ENCODE data around the gene NAA80. TPM values are rescaled to one million over a fixed set of nuclear protein-coding genes. Genes with fewer than 3 reads are reported as not detected.

NAA80 gene
- total and polyA plus RNA-seq, 2 of the 8 experiments (the other 6 are each of a cell fraction or from before 2014, with no cell fraction given): 11.3 to 16.7 TPM

GRCh38 chr3:50267280-50267913, 31.8 kb downstream of the NAA80 start:
- peak overlapping the region; percentile 70 for H3K4ac ChIP-seq (replicated peaks; ENCODE audit: insufficient read length, low read depth, low read length)
- H2BK120ac ChIP-seq (replicated peaks; ENCODE audit: low read depth, low read length): peak overlapping the region; percentile 73
- TF ChIP-seq RFX5 (IDR thresholded peaks at IDR 0.05; ENCODE audit: borderline replicate concordance, low read depth, low read length): no peak
- 0 out of 2 replicates have a peak, but pooled peaks have one; percentile 41 for TF ChIP-seq E2F6 (IDR thresholded peaks at IDR 0.05)
- H3K9ac ChIP-seq (replicated peaks in 1 of 4; ENCODE audit: extremely low read depth in 1 of 4, low read depth in 3 of 4, low read length in 3 of 4): no peak overlapping the region
- no peaks in the 10 kb centered on the region for H3K9me3 ChIP-seq (ENCODE audit: insufficient read depth in 2 of 2, low read depth in 1 of 2, low read length in 1 of 2)
- no peak overlapping the region for H3K23ac ChIP-seq (ENCODE audit: insufficient read length)
- peak overlapping the region; percentile 62 for H3K18ac ChIP-seq (ENCODE audit: extremely low read depth, low read length)
- no peaks in the 10 kb centered on the region for H3K79me1 ChIP-seq (ENCODE audit: low read depth, low read length)
- H2BK15ac ChIP-seq (ENCODE audit: low read length): peak overlapping the region; percentile 5; the same call in 1 of the 2 replicates
- peak overlapping the region; percentile 28 to 46 for H3K4me2 ChIP-seq (ENCODE audit: insufficient read depth in 1 of 2, low read depth in 2 of 2, low read length in 2 of 2)
- peak overlapping the region; percentile 45 for H4K8ac ChIP-seq (ENCODE audit: extremely low read depth, insufficient read depth, low read length)
- H3K56ac ChIP-seq (replicated peaks; ENCODE audit: insufficient read length, low read depth, low read length): no peak overlapping the region
- peak overlapping the region; percentile 45; the same call in 1 of the 2 replicates for H2AK5ac ChIP-seq (ENCODE audit: low read depth, low read length)
- H3K4me3 ChIP-seq (ENCODE audit: extremely low read depth in 1 of 4, insufficient read depth in 2 of 4, low read depth in 3 of 4, low read length in 4 of 4): peak overlapping the region in 1 of 4 experiments; percentile 24; a peak in 1 of 8 replicates
- peak overlapping the region; percentile 90; the same call in 1 of the 2 replicates for H2BK20ac ChIP-seq (ENCODE audit: low read length)
- H3K27ac ChIP-seq (ENCODE audit: low read depth, low read length): no peak overlapping the region
- ChIA-PET POLR2A (ENCODE audit: partially characterized antibody) (interaction anchor here (0.6 to 3.5 kb wide), 15 partner anchors 8 to 298 kb away, joined by 3 to 19 read pairs (median 3); partner anchors contain the start of genes GNAI2, IFRD2 and LSMEM2), CTCF (ENCODE audit: partially characterized antibody) (interaction anchor here (0.5 to 53.5 kb wide), 10 partner anchors 10 to 121 kb away, joined by 3 to 2149 read pairs (median 16); partner anchors contain the start of genes GNAI2, GNAT1, HYAL2 and LSMEM2)
- FAIRE-seq (no peak), DNase-seq (ENCODE audit: low read depth in 1 of 2, low spot score in 2 of 2) (peak in 1 of 2 experiments; percentile 69)
- H2BK12ac ChIP-seq (ENCODE audit: low read depth, low read length): peak overlapping the region; percentile 97; the same call in 1 of the 2 replicates
- WGBS, 2 experiments (ENCODE audit: extremely low coverage in 1 of 2, insufficient coverage in 1 of 2, insufficient read length in 1 of 2, insufficient replicate concordance in 2 of 2, low coverage in 1 of 2, low lambda C conversion rate in 2 of 2, missing lambda C conversion rate in 1 of 2): 59% methylated on average over 10 of the region's 22 CpGs; no CpG with 5 or more reads in 1 of the 2 experiments
- H3K36me3 ChIP-seq (ENCODE audit: control insufficient read depth in 2 of 4, insufficient read depth in 4 of 4, low read length in 3 of 4): no peaks in the 10 kb centered on the region
- H4K91ac ChIP-seq (replicated peaks; ENCODE audit: insufficient read length, low read length): peak overlapping the region; percentile 95
- H2AFZ ChIP-seq (ENCODE audit: low read length): no peak overlapping the region
- H3K14ac ChIP-seq (ENCODE audit: insufficient read length): no peak overlapping the region
- peak overlapping the region; percentile 66; the same call in 1 of the 2 replicates for H2BK5ac ChIP-seq (ENCODE audit: low read depth, low read length)
- H4K20me1 ChIP-seq (replicated peaks in 1 of 2; ENCODE audit: control insufficient read depth in 1 of 2, insufficient read depth in 2 of 2, low read length in 2 of 2): peaks cover 0 to 1% of the 10 kb centered on the region in 2 experiments
- H4K5ac ChIP-seq (ENCODE audit: insufficient read length, low read depth, low read length): peak overlapping the region; percentile 38
- no peaks in the 10 kb centered on the region for H3K79me2 ChIP-seq (ENCODE audit: control insufficient read depth in 1 of 2, insufficient read depth in 2 of 2, low read length in 2 of 2)
- peaks cover 0 to 3% (median 0%) of the 10 kb centered on the region in 4 experiments; a peak in 3 of 7 replicates for H3K27me3 ChIP-seq (replicated peaks in 1 of 4; ENCODE audit: control insufficient read depth in 3 of 4, extremely low read depth in 1 of 4, insufficient read depth in 3 of 4, low read length in 3 of 4)
- peaks cover 4% of the 10 kb centered on the region; the same call in 1 of the 2 replicates for H3K23me2 ChIP-seq (ENCODE audit: low read depth, low read length)
- peaks cover 0 to 48% (median 36%) of the 10 kb centered on the region in 4 experiments; a peak in 6 of 7 replicates for H3K4me1 ChIP-seq (replicated peaks in 1 of 4; ENCODE audit: control insufficient read depth in 3 of 4, insufficient read depth in 4 of 4, low read length in 3 of 4)

Measured in H1 (cell line).